HG03378 (cell line): ENCODE measurements around the gene HDAC7.

Experiments
- ATAC-seq: cut with Tn5 transposase; IDR thresholded peaks from one replicate; pipeline ENCODE4 v1.9.1; 2021; ENCODE audit warnings: mild to moderate bottlenecking, moderate library complexity; ENCODE audit not compliant: unreplicated experiment

Gene HDAC7

GRCh38 chr12:47782372-47782770 lies 37.3 kb downstream of the HDAC7 start:
- no peak for ATAC-seq

DNA sequence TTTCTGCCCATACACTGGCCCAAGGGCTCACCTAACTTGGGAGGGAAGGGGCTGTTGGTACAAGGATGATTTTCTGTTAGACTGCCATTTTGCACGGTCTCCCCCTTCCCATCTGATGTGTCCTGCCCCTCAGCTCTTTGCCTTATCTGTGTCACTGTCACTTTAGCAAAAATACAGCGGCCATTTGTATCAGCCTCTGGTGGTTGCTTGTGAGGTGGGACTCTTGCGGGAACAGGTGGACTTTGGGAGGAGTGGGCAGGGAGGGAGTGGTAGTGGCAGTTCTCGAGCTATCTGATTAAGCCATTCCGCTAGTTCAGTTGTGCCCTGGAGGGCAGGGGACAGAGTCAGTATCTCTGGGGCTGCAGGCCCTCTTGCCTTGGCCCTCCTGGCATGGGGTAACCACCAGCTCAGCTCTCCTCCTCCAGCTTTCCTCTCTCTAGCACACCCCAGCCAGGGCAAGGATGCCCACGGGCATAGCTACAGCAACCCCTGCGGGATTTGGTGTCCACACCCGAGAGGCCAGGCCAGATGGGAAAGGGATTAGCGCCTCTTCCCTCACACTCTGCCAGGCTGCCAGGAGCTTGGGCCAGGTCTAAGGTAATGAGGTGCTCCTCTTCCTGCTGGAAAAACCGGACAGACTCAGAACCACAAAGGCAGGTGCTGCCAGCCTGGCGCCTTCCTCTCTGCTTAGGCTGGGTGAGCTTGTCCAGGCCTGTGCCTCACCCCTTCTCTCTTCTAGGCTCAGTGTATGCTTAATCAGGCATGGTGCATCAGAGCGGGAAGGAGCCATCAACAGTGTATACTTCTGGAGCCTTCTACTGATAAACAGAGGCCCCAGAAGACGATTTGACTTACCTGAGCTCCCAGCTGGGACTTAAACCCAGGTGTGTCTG lies 38.0 kb downstream of the HDAC7 start:
- ATAC-seq: no peak

GRCh38 chr12:47779943-47780504 lies 39.7 kb downstream of the HDAC7 start:
- no peak for ATAC-seq

- peak; percentile 87 for ATAC-seq
Observed at GRCh38 chr12:47779301-47779942, 40.3 kb downstream of the HDAC7 start.

DNA sequence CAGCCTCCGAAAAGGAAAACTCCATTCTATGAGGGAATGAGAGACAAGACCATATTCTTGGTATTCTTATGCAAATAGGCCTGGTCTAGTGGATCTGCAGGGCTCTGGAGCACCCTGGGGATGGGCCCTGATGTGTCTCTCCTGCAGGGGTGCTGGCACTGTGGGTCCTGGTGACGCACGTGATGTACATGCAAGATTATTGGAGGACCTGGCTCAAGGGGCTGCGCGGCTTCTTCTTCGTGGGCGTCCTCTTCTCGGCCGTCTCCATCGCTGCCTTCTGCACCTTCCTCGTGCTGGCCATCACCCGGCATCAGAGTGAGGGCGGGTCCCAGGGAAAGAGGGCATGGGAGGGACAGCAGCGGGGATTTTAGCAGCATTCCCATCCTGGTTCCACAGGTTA lies 40.8 kb downstream of the HDAC7 start:
- ATAC-seq: no peak

DNA sequence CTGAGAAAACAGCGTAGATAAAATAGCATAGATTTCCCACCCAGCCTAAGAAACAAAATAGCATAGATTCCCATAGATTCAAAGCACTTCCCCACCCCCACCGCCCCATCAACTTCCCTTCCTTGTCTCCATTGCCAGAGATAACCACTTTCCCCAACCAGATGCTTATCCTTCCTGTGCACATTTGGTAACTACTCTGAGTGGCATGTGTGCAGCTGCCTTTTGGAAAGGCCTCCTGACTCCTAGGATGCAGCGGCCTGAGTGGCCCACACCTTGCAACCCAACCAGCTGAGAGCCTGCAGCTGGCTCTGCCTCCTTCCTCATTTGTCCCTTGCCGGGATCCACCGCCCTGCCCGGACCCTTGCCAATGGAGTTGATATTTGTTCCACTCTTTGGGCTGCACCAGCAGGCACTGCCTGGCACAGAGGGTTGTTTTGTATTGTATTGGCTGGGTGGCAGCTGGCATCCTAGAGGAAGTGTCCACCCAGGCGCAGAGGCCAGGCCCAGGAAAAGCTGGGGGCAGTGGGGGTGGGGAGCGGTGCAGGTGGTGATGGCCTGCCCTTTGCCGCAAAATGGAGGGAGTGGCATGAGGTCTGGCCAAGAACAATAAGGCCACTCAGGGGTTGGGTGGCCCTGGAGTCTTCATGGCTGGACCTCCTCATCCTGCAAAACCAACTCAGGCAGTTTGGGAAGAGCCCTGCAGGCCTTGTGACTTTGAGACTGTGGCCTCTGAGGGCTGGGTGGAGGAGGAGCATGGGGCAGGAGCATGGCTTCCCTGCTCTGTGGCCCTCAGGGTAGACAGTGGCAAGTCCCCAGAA lies 41.8 kb downstream of the HDAC7 start:
- ATAC-seq: no peak

- no peak for ATAC-seq
Observed at GRCh38 chr12:47777151-47777550, 42.6 kb downstream of the HDAC7 start.

DNA sequence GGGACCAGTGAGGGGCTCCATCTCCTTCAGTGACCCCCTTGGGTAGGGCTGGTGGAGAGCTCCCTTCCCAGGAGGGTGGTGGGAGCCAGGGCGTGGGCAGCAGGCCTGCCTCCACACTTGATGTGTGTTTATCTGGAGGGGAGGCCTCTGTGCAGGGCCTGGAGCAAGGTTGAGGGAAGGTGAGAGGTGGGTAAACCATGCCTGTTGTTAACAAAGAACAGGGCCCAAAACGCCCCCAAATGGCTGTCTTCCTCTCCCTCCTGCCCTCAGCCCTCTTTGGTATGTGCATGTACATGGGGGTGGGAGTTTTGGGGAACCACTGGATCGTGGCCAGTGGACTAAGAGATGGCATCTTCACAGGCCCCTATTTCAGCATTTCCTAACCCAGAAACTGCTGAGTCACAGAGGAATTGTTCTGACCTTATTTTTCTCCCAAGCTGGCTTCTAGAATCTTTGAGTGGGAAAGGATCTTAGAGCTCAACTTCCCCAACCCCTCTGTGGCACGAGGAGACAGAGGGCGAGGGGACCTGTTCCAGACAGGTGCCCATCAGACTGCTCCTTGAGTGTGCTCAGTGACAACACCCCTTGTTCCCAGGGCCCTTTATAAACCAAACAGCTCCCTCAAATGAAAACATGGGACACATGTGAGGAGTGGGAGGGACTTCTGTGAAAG lies 43.1 kb downstream of the HDAC7 start:
- no peak for ATAC-seq

- ATAC-seq: no peak
Observed at GRCh38 chr12:47775100-47775911, 44.4 kb downstream of the HDAC7 start.

GRCh38 chr12:47774663-47775062 lies 45.0 kb downstream of the HDAC7 start:
- ATAC-seq: no peak

- no peak for ATAC-seq
Observed at GRCh38 chr12:47773858-47774580, 45.7 kb downstream of the HDAC7 start.

- ATAC-seq: no peak
Observed at GRCh38 chr12:47773062-47773857, 46.4 kb downstream of the HDAC7 start, which contains the start of gene SLC48A1. Gene SLC48A1, plus strand, starts transcription at chr12:47773238. Its CDS starts 67 bp downstream, at chr12:47773305.

GRCh38 chr12:47772738-47773061 lies 47.0 kb downstream of the HDAC7 start:
- ATAC-seq: no peak

GRCh38 chr12:47772094-47772660 lies 47.5 kb downstream of the HDAC7 start:
- ATAC-seq: no peak

DNA sequence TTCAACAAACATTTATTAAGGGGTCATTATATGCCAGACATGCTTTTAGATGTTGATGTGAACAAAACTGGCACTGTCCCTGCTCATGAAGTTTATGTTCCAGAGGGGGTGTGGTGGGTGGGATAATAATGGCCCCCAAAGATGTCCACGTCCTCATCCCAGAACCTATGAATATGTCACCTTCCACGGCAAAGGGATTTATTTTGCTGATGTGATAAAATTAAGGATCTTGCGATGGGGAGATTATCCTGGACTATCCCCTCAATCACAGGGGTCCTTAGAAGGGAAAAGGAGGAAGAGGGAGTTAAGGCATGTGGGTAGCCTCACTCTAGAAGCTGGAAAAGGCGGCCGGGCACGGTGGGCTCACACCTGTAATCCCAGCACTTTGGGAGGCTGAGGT lies 48.4 kb downstream of the HDAC7 start:
- no peak for ATAC-seq

GRCh38 chr12:47770086-47770726 lies 49.5 kb downstream of the HDAC7 start:
- ATAC-seq: no peak

GRCh38 chr12:47769234-47770085 lies 50.2 kb downstream of the HDAC7 start:
- ATAC-seq: no peak
